Upper lobe of right lung (tissue), 1 donor: ENCODE data around the gene MYH15. TPM values are rescaled to one million over a fixed set of nuclear protein-coding genes. Genes with fewer than 3 reads are reported as not detected.

Experiments used
- ATAC-seq: fragments of 200-7000 bp; cut with Tn5 transposase; one replicate; pipeline ENCODE4 v1.9.1; 2020; ENCODE audit warnings: mild to moderate bottlenecking, moderate library complexity
- DNase-seq: peaks from one replicate; pipeline ENCODE4 v3.0.0-alpha.2; 2020
- H3K27ac ChIP-seq: fragments of 200-600 bp; one replicate; pipeline ENCODE4 v1.8.0; 2022
- H3K27me3 ChIP-seq: fragments of 200-600 bp; one replicate; pipeline ENCODE4 v1.8.0; 2022; ENCODE audit warnings: mild to moderate bottlenecking
- H3K36me3 ChIP-seq: fragments of 200-600 bp; one replicate; pipeline ENCODE4 v1.8.0; 2022
- H3K4me1 ChIP-seq: fragments of 200-600 bp; one replicate; pipeline ENCODE4 v1.8.0; 2022
- H3K4me3 ChIP-seq: fragments of 200-600 bp; one replicate; pipeline ENCODE4 v1.8.0; 2022; ENCODE audit warnings: mild to moderate bottlenecking
- H3K9me3 ChIP-seq: fragments of 200-600 bp; one replicate; pipeline ENCODE4 v1.8.0; 2022
- CTCF ChIP-seq: fragments of 200-600 bp; IDR thresholded peaks from one replicate; pipeline ENCODE4 v1.8.0; 2022; ENCODE audit warnings: antibody characterized with exemption
- intact Hi-C: fragments of 100-400 bp; cut with DNase I; formaldehyde crosslinking; loops from one replicate; pipeline ENCODE4 v1.11.0; 2022
- total RNA-seq: library from RNA; stranded (reverse); fragmentation: NEBNext Ultra II Directional; extraction: Animal tissue kit (Norgen Biotek cat#: 25700); gene quantifications from one replicate; pipeline ENCODE4 v1.2.1, GENCODE V29; 2021
- donor health status: DM: no; HTN: yes; CAD: no; lungs with severe emphysema.

The MYH15 gene
- total RNA-seq, 1 donor from 2014 or later, result 0.90 TPM

- no peak for TF ChIP-seq CTCF
- ATAC-seq, result no peak
- no peak for DNase-seq
- Histone ChIP-seq H3K36me3 (no peaks in the 10 kb centered on the region), H3K4me3 (no peak overlapping the region), H3K27me3 (no peaks in the 10 kb centered on the region), H3K4me1 (no peaks in the 10 kb centered on the region), H3K27ac (no peak overlapping the region), H3K9me3 (no peaks in the 10 kb centered on the region)
- intact Hi-C loops, result no loop called here
These were observed 525 bp downstream of the MYH15 start for GRCh38 chr3:108509871-108510270.

DNA sequence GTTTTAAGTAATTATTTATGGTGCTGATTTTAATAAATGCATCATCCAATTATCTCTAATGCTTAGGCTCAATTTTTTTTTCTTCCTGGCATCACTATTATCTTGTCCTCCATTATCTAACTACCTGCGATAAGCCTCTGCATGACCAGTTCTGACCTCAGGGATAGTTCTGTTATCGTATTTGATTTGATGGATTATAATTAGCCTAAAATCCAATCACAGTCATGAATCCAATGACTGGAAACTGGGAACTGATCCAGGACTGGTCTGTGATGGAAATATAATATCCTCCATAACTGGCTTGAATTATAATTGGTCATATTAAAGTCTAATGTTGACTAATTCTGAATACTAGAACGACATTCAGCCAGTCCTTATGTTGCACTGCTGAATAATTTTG is 1.1 kb downstream of the MYH15 start:
- intact Hi-C loops, result no loop called here
- Histone ChIP-seq H3K4me1 (no peaks in the 10 kb centered on the region), H3K27me3 (no peaks in the 10 kb centered on the region), H3K9me3 (no peaks in the 10 kb centered on the region), H3K36me3 (no peaks in the 10 kb centered on the region), H3K4me3 (no peak overlapping the region), H3K27ac (no peak overlapping the region)
- no peak for TF ChIP-seq CTCF
- ATAC-seq, result no peak
- no peak for DNase-seq

DNA sequence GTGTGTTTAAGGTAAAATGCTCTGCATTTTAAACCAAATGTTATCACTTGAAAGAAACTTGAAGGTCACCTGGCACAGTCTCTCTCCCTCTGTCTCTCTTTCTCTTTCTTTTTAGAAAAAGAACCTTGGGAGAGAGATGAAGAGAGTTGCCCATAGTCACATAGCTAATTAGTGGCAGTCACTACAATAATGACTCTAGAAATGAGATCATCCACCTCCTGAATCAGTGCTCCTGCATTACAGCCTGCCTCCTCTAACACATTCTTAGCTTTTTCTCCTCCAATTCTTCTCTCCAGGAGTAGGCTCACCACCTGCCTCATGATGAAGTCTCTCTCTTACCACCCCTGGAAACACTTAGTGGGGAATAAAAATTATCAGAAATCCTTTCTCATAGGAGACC is 2.5 kb downstream of the MYH15 start:
- Histone ChIP-seq H3K27ac (no peak overlapping the region), H3K4me3 (no peak overlapping the region), H3K27me3 (no peaks in the 10 kb centered on the region), H3K9me3 (no peaks in the 10 kb centered on the region), H3K36me3 (no peaks in the 10 kb centered on the region), H3K4me1 (no peaks in the 10 kb centered on the region)
- no peak for ATAC-seq
- DNase-seq, result no peak
- no peak for TF ChIP-seq CTCF
- intact Hi-C loops, result no loop called here

DNA sequence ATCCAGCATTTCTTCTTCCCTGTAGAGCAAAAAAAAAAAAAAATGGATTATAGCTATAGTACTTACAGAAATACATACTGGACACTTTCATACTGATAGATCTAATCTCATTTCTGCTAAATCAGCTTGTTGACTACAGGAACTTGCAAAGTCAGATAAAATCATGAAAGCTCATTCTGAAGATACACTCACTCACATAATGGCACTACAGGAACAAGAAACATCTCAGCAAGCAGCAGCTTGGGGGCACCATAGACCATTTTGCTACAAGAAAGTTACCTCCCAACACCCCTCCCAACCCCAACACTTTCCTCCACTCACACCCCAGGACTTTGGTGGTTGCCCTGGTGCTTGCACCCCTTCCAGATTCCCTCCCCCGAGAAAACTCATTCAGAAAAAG is 4.6 kb downstream of the MYH15 start:
- no peak overlapping the region for H3K4me3 ChIP-seq
- no peak for TF ChIP-seq CTCF
- intact Hi-C loops, result no loop called here
- H3K27me3 ChIP-seq, result no peaks in the 10 kb centered on the region
- H3K4me1 ChIP-seq, result no peaks in the 10 kb centered on the region
- no peaks in the 10 kb centered on the region for H3K36me3 ChIP-seq
- no peak for ATAC-seq
- DNase-seq, result no peak
- no peaks in the 10 kb centered on the region for H3K9me3 ChIP-seq
- no peak overlapping the region for H3K27ac ChIP-seq

GRCh38 chr3:108503722-108504121 is 6.7 kb downstream of the MYH15 start:
- no peak overlapping the region for H3K4me3 ChIP-seq
- no peaks in the 10 kb centered on the region for H3K36me3 ChIP-seq
- no peak overlapping the region for H3K27ac ChIP-seq
- no peaks in the 10 kb centered on the region for H3K9me3 ChIP-seq
- no peak for TF ChIP-seq CTCF
- no peaks in the 10 kb centered on the region for H3K27me3 ChIP-seq
- no peak for ATAC-seq
- no peak for DNase-seq
- intact Hi-C loops, result no loop called here
- H3K4me1 ChIP-seq, result no peaks in the 10 kb centered on the region

GRCh38 chr3:108501535-108501934 is 8.9 kb downstream of the MYH15 start:
- TF ChIP-seq CTCF, result no peak
- intact Hi-C loops, result no loop called here
- ATAC-seq, result no peak
- Histone ChIP-seq H3K27me3 (no peaks in the 10 kb centered on the region), H3K36me3 (no peaks in the 10 kb centered on the region), H3K27ac (no peak overlapping the region), H3K4me1 (no peaks in the 10 kb centered on the region), H3K9me3 (no peaks in the 10 kb centered on the region), H3K4me3 (no peak overlapping the region)
- no peak for DNase-seq
